HepG2 (cell line): ENCODE measurements around the gene SYTL5. TPM values are rescaled to one million over a fixed set of nuclear protein-coding genes. Genes with fewer than 3 reads are reported as not detected.

Experiments
- FOSL1 ChIP-seq: sonication (generic); formaldehyde crosslinking; IDR thresholded peaks from 2 replicates; pipeline ENCODE4 v1.9.0; 2021; ENCODE audit warnings: missing genetic modification reagents, borderline replicate concordance
- PRDM15 ChIP-seq: sonication (generic); formaldehyde crosslinking; IDR thresholded peaks from 2 replicates; pipeline ENCODE4 v1.4.0; 2020; ENCODE audit warnings: missing genetic modification reagents
- SNAPC2 ChIP-seq: sonication (generic); formaldehyde crosslinking; IDR thresholded peaks from 2 replicates; pipeline ENCODE4 v1.8.1; 2022; ENCODE audit warnings: mild to moderate bottlenecking, missing genetic modification reagents
- SNAPC4 ChIP-seq: sonication (generic); formaldehyde crosslinking; IDR thresholded peaks from 2 replicates; pipeline ENCODE4 v1.4.0; 2020; ENCODE audit warnings: mild to moderate bottlenecking, missing genetic modification reagents
- ZNF281 ChIP-seq: sonication (generic); formaldehyde crosslinking; IDR thresholded peaks from 2 replicates; pipeline ENCODE4 v1.4.0; 2020; ENCODE audit warnings: missing genetic modification reagents, borderline replicate concordance
- ZNF331 ChIP-seq: sonication (generic); formaldehyde crosslinking; IDR thresholded peaks from 2 replicates; pipeline ENCODE4 v1.4.0; 2020; ENCODE audit warnings: missing genetic modification reagents
- ZNF660 ChIP-seq: sonication (generic); formaldehyde crosslinking; IDR thresholded peaks from 2 replicates; pipeline ENCODE4 v1.5.1; 2020; ENCODE audit warnings: mild to moderate bottlenecking, low read depth, missing genetic modification reagents, borderline replicate concordance
- ZNF724P ChIP-seq: sonication (generic); formaldehyde crosslinking; IDR thresholded peaks from 2 replicates; pipeline ENCODE4 v1.8.0; 2022; ENCODE audit warnings: missing genetic modification reagents, borderline replicate concordance
- polyA plus RNA-seq, 8 experiments: library from polyadenylated mRNA; depleted of rRNA in 3 of 8; stranded (reverse) in 7 of 8; unstranded in 1 of 8; fragments of >200 nt; fragmentation: Illumina TruSeq in 4 of 8; extraction: Trizol in 4 of 8; gene quantifications; 2 replicates each; pipeline versions ENCODE4 v1.2.1 to v1.2.3, GENCODE V29; 2011 to 2016; ENCODE audit warnings: low read depth in 4 of 8, missing spikeins in 1 of 8, mixed read lengths in 1 of 8; ENCODE audit not compliant: insufficient read depth in 1 of 8
- total RNA-seq, 5 experiments: library from RNA; depleted of rRNA; stranded (reverse); fragments of >200 nt; fragmentation: Illumina TruSeq; extraction: Trizol; gene quantifications; 2 replicates each; pipeline ENCODE4 v1.2.3, GENCODE V29; 2016; ENCODE audit warnings: low read depth in 1 of 5

The SYTL5 gene
- total and polyA plus RNA-seq, 2 of the 13 experiments (the other 11 are each of a cell fraction or from before 2014, with no cell fraction given): not detected

DNA sequence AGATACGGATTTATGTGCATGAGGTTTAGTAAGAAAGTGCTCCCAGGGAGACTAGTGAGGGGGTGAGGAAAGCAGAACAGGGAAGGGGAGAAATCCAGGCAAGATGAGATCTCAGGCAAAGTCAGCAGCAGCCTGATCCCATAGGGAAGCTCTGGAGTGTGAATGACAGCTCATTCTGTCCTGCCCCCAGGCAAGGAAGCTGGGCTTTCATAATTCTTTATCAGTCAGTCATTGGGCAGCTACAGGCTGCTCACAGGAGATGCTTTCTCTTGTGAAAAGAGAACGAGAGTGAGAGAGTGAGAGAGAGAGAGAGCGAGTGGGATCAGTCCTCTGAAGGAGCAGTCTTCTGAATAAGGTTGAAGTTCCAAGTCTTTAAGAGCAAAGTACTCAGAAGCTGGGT, 166.2 kb downstream of the SYTL5 start (continued):
- no peak for TF ChIP-seq SNAPC4 (CRISPR knock-in tag)
- TF ChIP-seq FOSL1: no peak
- no peak for TF ChIP-seq ZNF660 (CRISPR knock-in tag)
- TF ChIP-seq ZNF331 (CRISPR knock-in tag): no peak
- TF ChIP-seq ZNF724P (CRISPR knock-in tag): no peak
- no peak for TF ChIP-seq SNAPC2
- no peak for TF ChIP-seq PRDM15 (CRISPR knock-in tag)
- TF ChIP-seq ZNF281: no peak
